Measurements from ENCODE around the gene SLC4A4.

The SLC4A4 gene

GRCh38 chr4:71474731-71475130 is 135.9 kb downstream of the SLC4A4 start:
- no peak for DNase-seq

- no peak for DNase-seq
Observed at GRCh38 chr4:71476240-71476639, 137.4 kb downstream of the SLC4A4 start.

- DNase-seq: no peak
Observed at GRCh38 chr4:71486550-71487343, 147.9 kb downstream of the SLC4A4 start.

GRCh38 chr4:71487344-71487920 is 148.6 kb downstream of the SLC4A4 start:
- DNase-seq: no peak

GRCh38 chr4:71494539-71494938 is 155.7 kb downstream of the SLC4A4 start:
- DNase-seq: no peak

- no peak for DNase-seq
Observed at GRCh38 chr4:71495454-71495853, 156.6 kb downstream of the SLC4A4 start.

- no peak for DNase-seq
Observed at GRCh38 chr4:71497078-71497477, 158.3 kb downstream of the SLC4A4 start.

GRCh38 chr4:71498002-71498401 is 159.2 kb downstream of the SLC4A4 start:
- no peak for DNase-seq

GRCh38 chr4:71498625-71499024 is 159.8 kb downstream of the SLC4A4 start:
- no peak for DNase-seq

- DNase-seq: no peak
Observed at GRCh38 chr4:71501992-71502391, 163.2 kb downstream of the SLC4A4 start.

GRCh38 chr4:71518283-71518989 is 179.6 kb downstream of the SLC4A4 start:
- no peak for DNase-seq

GRCh38 chr4:71520308-71520707 is 181.5 kb downstream of the SLC4A4 start:
- no peak for DNase-seq

GRCh38 chr4:71520850-71521249 is 182.0 kb downstream of the SLC4A4 start:
- DNase-seq: no peak

- DNase-seq: no peak
Observed at GRCh38 chr4:71524756-71525155, 185.9 kb downstream of the SLC4A4 start.

- no peak for DNase-seq
Observed at GRCh38 chr4:71526637-71527406, 188.0 kb downstream of the SLC4A4 start.

- DNase-seq: no peak
Observed at GRCh38 chr4:71532407-71532806, 193.6 kb downstream of the SLC4A4 start.

GRCh38 chr4:71533121-71533520 is 194.3 kb downstream of the SLC4A4 start:
- no peak for DNase-seq

GRCh38 chr4:71537551-71538065 is 198.8 kb downstream of the SLC4A4 start:
- DNase-seq: no peak

- DNase-seq: no peak
Observed at GRCh38 chr4:71538528-71538927, 199.7 kb downstream of the SLC4A4 start.

GRCh38 chr4:71540749-71541269 is 202.0 kb downstream of the SLC4A4 start:
- no peak for DNase-seq

- no peak for DNase-seq
Observed at GRCh38 chr4:71541541-71541940, 202.7 kb downstream of the SLC4A4 start.

GRCh38 chr4:71545168-71545567 is 206.3 kb downstream of the SLC4A4 start:
- DNase-seq: no peak

Data from GOT3 (cell line).